ENCODE measurements around the gene UTS2B. TPM values are rescaled to one million over a fixed set of nuclear protein-coding genes. Genes with fewer than 3 reads are reported as not detected.

UTS2B gene
- total RNA-seq, 1 donor from 2014 or later, result 0.47 TPM

DNA sequence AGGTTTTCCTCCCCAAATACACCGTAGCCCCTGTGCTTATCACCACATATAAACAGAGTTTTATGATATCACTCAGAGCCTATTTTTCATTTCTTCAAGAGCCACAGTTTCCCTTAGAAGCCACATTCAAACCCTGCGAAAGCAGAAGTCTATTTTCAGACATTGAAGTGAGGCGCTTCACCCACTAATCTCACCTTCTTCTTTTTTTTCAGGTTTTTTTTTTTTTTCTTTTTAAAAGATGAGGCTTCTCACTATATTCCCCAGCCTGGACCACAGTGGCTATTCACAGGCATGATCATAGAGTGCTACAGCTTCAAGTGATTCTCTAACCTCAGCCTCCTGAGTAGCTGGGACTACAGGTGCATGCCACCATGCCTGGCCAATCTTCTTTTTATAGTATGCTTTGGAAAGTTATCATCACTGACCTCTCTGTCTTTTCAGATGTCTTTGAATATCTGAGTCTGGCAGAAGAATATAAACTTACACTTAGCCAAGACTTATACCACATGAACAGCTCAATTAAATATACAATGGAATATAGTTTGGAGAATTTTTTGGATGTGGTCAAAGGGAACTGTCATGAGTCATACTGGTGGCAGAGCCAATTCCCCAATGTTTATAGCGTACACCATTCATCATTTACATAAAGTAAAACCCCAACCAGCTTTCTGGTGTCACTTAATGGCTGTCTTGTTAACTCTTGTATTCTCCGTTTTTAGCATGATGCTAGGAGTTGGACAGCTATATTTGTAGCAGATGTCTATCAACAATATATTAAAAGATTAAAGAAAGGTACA lies 60.8 kb downstream of the UTS2B start:
- no peaks in the 10 kb centered on the region for H3K27me3 ChIP-seq (ENCODE audit: low read depth)
- H3K36me3 ChIP-seq, result no peaks in the 10 kb centered on the region
- intact Hi-C loops (cut with micrococcal nuclease), result no loop called here

DNA sequence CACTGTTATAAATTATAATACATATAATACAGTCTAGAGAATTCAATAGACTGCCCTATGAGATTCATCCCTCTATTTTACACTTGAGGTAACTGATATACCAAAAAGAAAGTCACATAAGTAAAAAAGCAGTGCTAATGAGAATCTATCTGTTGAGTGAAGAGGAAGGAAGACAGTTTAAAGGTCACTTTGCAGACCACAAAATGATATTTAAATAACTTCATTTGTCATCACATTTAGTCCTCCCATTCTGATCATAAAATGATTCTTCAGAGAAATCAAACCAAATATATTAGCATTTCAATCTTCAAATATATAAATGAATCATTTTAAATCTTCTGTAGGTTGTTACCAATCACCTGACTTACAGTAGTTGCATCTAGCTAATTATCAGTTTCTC lies 61.6 kb downstream of the UTS2B start:
- intact Hi-C loops (cut with micrococcal nuclease), result no loop called here
- TF ChIP-seq, protein P1, sequence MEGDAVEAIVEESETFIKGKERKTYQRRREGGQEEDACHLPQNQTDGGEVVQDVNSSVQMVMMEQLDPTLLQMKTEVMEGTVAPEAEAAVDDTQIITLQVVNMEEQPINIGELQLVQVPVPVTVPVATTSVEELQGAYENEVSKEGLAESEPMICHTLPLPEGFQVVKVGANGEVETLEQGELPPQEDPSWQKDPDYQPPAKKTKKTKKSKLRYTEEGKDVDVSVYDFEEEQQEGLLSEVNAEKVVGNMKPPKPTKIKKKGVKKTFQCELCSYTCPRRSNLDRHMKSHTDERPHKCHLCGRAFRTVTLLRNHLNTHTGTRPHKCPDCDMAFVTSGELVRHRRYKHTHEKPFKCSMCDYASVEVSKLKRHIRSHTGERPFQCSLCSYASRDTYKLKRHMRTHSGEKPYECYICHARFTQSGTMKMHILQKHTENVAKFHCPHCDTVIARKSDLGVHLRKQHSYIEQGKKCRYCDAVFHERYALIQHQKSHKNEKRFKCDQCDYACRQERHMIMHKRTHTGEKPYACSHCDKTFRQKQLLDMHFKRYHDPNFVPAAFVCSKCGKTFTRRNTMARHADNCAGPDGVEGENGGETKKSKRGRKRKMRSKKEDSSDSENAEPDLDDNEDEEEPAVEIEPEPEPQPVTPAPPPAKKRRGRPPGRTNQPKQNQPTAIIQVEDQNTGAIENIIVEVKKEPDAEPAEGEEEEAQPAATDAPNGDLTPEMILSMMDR (IDR thresholded peaks at IDR 0.05; ENCODE audit: borderline replicate concordance), result no peak
- Histone ChIP-seq H3K36me3 (no peaks in the 10 kb centered on the region), H3K4me3 (no peak overlapping the region), H3K27ac (replicated peaks) (no peak overlapping the region), H3K9me3 (replicated peaks) (no peaks in the 10 kb centered on the region), H3K27me3 (ENCODE audit: low read depth) (no peaks in the 10 kb centered on the region), H3K4me1 (no peaks in the 10 kb centered on the region)
- DNase-seq, result no peak

More for the DNA sequence above, 60.8 kb downstream of the UTS2B start:
- Histone ChIP-seq H3K27ac (replicated peaks) (no peak overlapping the region), H3K4me3 (no peak overlapping the region), H3K4me1 (no peaks in the 10 kb centered on the region), H3K9me3 (replicated peaks) (no peaks in the 10 kb centered on the region)
- no peak for DNase-seq
- TF ChIP-seq, protein P1 (IDR thresholded peaks at IDR 0.05; ENCODE audit: borderline replicate concordance), result no peak

DNA sequence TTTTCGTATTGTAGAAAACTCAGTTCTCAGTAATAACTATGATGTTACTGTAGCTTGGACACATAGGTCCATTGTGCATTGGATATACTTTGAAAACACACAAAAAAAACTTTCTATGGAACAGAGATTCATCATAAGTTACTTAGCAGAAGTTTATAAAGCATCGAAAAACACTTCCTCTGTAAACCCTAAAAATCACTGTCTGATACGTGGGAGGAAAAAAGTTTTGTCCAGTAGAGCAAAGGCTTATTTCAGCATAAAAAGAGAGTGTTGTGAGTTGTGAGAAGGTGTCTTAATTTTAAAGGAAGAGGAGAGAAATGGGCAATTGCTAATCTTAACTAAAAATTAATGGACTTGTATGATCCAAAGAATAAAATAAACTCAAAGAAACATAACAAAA lies 66.5 kb downstream of the UTS2B start:
- DNase-seq, result no peak
- H3K9me3 ChIP-seq (replicated peaks), result no peaks in the 10 kb centered on the region
- intact Hi-C loops (cut with micrococcal nuclease), result no loop called here
- TF ChIP-seq, protein P1 (IDR thresholded peaks at IDR 0.05; ENCODE audit: borderline replicate concordance), result no peak
- no peaks in the 10 kb centered on the region for H3K4me1 ChIP-seq
- H3K4me3 ChIP-seq, result peak overlapping the region; percentile 23
- no peaks in the 10 kb centered on the region for H3K36me3 ChIP-seq
- no peaks in the 10 kb centered on the region for H3K27me3 ChIP-seq (ENCODE audit: low read depth)
- peak overlapping the region; percentile 16 for H3K27ac ChIP-seq (replicated peaks)

DNA sequence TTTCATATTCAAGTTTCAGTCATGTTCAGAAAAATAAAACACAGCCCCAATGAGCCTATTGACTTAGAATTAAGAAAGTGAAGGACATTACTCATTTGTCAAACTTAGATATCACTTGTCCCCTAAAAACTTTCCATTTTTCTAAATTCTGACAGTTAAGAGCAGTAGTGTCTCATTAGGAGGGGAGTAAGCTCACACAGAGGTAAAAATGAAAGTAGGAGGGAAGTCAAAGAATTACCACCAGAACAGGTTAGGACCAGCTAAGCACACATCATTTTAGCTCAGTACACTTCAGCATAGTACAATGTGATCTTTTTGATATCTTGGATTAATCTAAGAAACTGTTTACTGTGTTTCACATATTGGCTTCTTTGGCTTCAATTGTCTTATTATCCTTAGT lies 67.0 kb downstream of the UTS2B start:
- H3K4me3 ChIP-seq, result peak overlapping the region; percentile 23
- intact Hi-C loops (cut with micrococcal nuclease), result no loop called here
- H3K9me3 ChIP-seq (replicated peaks), result no peaks in the 10 kb centered on the region
- H3K4me1 ChIP-seq, result no peaks in the 10 kb centered on the region
- TF ChIP-seq, protein P1 (IDR thresholded peaks at IDR 0.05; ENCODE audit: borderline replicate concordance), result no peak
- no peaks in the 10 kb centered on the region for H3K27me3 ChIP-seq (ENCODE audit: low read depth)
- no peaks in the 10 kb centered on the region for H3K36me3 ChIP-seq
- DNase-seq, result no peak
- H3K27ac ChIP-seq (replicated peaks), result peak overlapping the region; percentile 16

DNA sequence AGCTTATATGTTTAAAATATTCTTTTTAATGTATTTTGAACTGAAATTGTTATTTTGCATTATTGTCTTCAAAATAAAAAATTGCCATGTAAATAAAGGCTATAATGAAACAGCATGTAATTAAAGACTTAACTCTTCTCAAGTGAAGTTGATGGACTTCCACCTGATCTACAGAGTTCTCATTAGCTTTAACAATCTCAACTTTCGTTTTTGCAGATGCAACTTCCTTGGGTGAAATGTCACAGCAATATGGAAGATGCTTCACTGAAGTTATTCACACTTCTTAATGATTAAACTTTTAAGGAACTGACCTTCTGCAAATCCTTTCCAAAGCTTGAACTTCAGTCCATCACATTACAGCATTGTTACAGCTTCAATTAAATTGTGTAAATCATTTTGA lies 67.7 kb downstream of the UTS2B start:
- no peaks in the 10 kb centered on the region for H3K36me3 ChIP-seq
- no peaks in the 10 kb centered on the region for H3K9me3 ChIP-seq (replicated peaks)
- no peak overlapping the region for H3K27ac ChIP-seq (replicated peaks)
- no peak overlapping the region for H3K4me3 ChIP-seq
- TF ChIP-seq, protein P1 (IDR thresholded peaks at IDR 0.05; ENCODE audit: borderline replicate concordance), result no peak
- intact Hi-C loops (cut with micrococcal nuclease), result no loop called here
- no peaks in the 10 kb centered on the region for H3K27me3 ChIP-seq (ENCODE audit: low read depth)
- no peak for DNase-seq
- H3K4me1 ChIP-seq, result no peaks in the 10 kb centered on the region
